Tibial nerve (tissue), 3 donors: ENCODE data around the gene PCYT1A.
"Not testable (repeated sequence)": the region's sequence is repeated elsewhere in the genome, so short reads cannot be mapped to it uniquely, and the experiment has no call there.

Experiments
- POLR2A ChIP-seq, 2 donors: fragments of 450-650 bp; IDR thresholded peaks; one replicate each; pipeline ENCODE4 v1.6.1; 2017; ENCODE audit warnings: antibody characterized with exemption in 2 of 2, mild to moderate bottlenecking in 2 of 2, moderate library complexity in 2 of 2
- TF ChIP-seq, protein P1 (sequence below), 5 experiments: fragments of 200-600 bp in 3 of 5; fragments of 450-650 bp in 2 of 5; sonication (generic) in 3 of 5; IDR thresholded peaks; one replicate each; pipeline ENCODE4 v1.5.1; 2016 to 2019; ENCODE audit warnings: antibody characterized with exemption in 5 of 5, mild to moderate bottlenecking in 3 of 5, moderate library complexity in 2 of 5

DNA sequence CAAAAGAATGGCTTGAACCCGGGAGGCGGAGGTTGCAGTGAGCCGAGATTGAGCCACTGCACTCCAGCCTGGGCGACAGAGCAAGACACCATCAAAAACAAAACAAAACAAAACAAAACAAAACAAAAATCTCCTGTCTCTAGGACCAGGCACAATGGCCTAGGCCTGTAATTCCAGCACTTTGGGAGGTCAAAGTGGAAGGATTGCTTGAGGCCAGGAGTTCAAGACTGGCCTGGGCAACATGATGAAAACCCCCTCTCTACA lies 103.4 kb downstream of the PCYT1A start:
- TF ChIP-seq POLR2A (IDR thresholded peaks at IDR 0.05), result not testable (repeated sequence)
- TF ChIP-seq, protein P1, sequence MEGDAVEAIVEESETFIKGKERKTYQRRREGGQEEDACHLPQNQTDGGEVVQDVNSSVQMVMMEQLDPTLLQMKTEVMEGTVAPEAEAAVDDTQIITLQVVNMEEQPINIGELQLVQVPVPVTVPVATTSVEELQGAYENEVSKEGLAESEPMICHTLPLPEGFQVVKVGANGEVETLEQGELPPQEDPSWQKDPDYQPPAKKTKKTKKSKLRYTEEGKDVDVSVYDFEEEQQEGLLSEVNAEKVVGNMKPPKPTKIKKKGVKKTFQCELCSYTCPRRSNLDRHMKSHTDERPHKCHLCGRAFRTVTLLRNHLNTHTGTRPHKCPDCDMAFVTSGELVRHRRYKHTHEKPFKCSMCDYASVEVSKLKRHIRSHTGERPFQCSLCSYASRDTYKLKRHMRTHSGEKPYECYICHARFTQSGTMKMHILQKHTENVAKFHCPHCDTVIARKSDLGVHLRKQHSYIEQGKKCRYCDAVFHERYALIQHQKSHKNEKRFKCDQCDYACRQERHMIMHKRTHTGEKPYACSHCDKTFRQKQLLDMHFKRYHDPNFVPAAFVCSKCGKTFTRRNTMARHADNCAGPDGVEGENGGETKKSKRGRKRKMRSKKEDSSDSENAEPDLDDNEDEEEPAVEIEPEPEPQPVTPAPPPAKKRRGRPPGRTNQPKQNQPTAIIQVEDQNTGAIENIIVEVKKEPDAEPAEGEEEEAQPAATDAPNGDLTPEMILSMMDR (IDR thresholded peaks at IDR 0.05), result not testable (repeated sequence)
